Measurements from ENCODE around the gene RAD51B. TPM values are rescaled to one million over a fixed set of nuclear protein-coding genes. Genes with fewer than 3 reads are reported as not detected.

RAD51B gene
- total RNA-seq, 4 donors from 2014 or later = 14.0 to 16.4 (median 14.8) TPM

DNA sequence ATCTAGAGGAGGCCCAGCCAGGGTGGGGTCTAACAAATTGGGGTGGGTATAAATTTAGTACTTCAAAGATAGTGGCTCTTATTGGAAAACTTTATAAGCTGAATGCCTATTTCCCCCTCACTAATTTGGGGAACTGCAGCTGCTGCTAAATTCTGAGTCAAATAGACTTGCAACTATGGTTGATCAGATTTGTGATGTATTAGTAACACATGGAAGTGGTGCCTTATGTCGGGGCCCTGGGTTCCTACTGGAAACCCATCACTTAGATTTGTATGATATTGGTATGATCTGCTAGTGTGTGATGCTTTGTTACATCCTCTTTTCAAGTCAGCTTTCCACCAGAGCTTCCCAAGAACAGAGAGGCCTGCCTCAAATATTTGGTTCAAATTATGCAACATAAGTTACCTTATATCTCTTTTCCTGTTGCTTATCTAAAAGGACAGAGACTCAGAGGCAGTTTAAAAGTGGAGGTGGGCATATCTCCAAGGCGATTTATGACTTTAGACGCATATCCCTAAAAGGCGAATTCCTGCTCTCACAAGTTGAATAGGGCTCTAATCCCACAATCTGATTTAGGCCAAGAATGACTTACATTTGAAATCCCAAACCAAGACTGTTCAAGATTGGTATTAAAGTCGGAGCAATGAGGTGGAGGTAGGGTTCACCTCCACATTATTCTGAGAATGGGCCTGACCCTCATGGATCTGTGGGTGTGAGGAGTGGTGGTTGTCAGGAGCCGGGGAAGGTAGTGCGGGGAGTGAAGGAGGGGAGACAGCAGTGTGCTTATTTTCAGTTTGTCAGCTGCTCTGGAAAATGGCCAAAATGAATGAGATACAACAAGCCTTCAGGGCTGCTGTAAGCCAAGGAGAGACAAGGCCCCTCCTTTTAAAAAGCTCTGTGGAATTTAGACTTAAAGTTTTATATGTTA is 425.8 kb downstream of the RAD51B start:
- Histone ChIP-seq H3K36me3 (no peaks in the 10 kb centered on the region), H3K27ac (peak overlapping the region; percentile 64 to 84 (median 75)), H3K9me3 (no peaks in the 10 kb centered on the region), H3K27me3 (no peaks in the 10 kb centered on the region), H3K4me3 (replicated peaks in 1 of 3) (no peak overlapping the region), H3K4me1 (peaks cover 23 to 64% of the 10 kb centered on the region in 2 donors)
- no peak for DNase-seq
- intact Hi-C loops (cut with DNase I) = loop anchor here (5.0 kb wide), 2 partner anchors 547 to 572 kb away; partner anchors contain the start of gene ZFP36L1
- WGBS, 2 donors = 76 to 77% methylated on average over 7 of the region's 7 CpGs
- TF ChIP-seq, protein P1, sequence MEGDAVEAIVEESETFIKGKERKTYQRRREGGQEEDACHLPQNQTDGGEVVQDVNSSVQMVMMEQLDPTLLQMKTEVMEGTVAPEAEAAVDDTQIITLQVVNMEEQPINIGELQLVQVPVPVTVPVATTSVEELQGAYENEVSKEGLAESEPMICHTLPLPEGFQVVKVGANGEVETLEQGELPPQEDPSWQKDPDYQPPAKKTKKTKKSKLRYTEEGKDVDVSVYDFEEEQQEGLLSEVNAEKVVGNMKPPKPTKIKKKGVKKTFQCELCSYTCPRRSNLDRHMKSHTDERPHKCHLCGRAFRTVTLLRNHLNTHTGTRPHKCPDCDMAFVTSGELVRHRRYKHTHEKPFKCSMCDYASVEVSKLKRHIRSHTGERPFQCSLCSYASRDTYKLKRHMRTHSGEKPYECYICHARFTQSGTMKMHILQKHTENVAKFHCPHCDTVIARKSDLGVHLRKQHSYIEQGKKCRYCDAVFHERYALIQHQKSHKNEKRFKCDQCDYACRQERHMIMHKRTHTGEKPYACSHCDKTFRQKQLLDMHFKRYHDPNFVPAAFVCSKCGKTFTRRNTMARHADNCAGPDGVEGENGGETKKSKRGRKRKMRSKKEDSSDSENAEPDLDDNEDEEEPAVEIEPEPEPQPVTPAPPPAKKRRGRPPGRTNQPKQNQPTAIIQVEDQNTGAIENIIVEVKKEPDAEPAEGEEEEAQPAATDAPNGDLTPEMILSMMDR (IDR thresholded peaks at IDR 0.05) = no peak
- no peak for TF ChIP-seq POLR2A (IDR thresholded peaks at IDR 0.05)

DNA sequence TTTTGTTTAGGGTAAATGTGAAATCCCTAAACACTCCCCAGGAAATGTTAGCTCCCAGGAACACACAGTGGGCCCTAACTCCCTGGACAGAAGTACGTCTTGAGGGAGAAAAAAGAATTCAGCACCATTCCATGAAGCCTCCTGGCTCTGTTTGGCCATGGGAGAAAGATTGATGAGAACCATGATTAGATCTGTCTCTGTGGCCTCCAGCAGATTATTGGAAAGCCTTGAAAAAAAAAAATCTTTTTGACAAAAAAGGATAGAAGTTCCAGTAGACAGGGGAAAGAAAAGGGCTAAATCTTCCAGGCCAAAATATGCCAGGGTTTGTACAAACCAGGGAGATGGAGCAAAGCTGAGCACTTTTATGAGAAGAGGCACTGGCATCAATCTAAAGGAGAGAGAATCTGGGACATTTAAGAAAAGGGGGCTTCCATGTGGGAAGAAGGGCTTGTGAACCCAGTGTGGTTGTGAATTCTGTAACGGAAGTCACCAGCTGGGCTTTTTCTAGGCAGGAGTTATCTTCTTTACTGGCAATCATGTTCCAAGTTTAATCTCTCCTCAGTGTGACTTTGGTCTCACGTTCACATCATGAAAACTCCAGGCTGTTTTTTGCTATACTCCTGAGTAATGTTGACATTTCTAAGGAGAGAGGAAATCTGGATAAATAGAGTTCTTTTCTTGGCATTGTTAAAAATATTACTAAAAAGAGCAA is 426.7 kb downstream of the RAD51B start:
- intact Hi-C loops (cut with DNase I) = loop anchor here (5.0 kb wide), 2 partner anchors 546 to 571 kb away; partner anchors contain the start of gene ZFP36L1
- Histone ChIP-seq H3K27ac (peak overlapping the region; percentile 64 to 84 (median 75)), H3K27me3 (no peaks in the 10 kb centered on the region), H3K4me3 (replicated peaks in 1 of 3) (no peak overlapping the region), H3K4me1 (peaks cover 32 to 69% of the 10 kb centered on the region in 2 donors), H3K36me3 (no peaks in the 10 kb centered on the region), H3K9me3 (no peaks in the 10 kb centered on the region)
- DNase-seq = no peak
- 40 to 53% methylated on average over 3 of the region's 3 CpGs for whole genome bisulfite sequencing, 2 donors
- TF ChIP-seq, protein P1 (IDR thresholded peaks at IDR 0.05) = no peak
- no peak for TF ChIP-seq POLR2A (IDR thresholded peaks at IDR 0.05)

DNA sequence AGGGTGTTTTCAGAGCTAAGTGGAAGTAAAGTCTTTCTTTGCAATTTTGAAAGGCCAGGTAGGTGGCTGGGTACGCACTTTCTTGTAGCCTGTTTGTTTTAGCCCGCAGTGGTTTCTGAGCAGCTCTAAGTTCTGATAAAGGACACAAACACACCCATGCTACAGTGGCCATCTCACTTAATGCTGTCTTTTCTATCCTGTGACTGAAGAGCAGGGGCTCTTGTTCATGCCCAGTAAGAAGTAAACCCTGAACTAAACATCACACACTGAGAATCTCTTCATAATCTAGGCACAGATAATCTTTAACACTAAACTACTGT is 427.2 kb downstream of the RAD51B start:
- intact Hi-C loops (cut with DNase I) = loop anchor here (5.0 kb wide), 2 partner anchors 546 to 571 kb away; partner anchors contain the start of gene ZFP36L1
- Histone ChIP-seq H3K4me1 (peaks cover 32 to 74% of the 10 kb centered on the region in 2 donors), H3K27me3 (no peaks in the 10 kb centered on the region), H3K36me3 (no peaks in the 10 kb centered on the region), H3K9me3 (no peaks in the 10 kb centered on the region), H3K4me3 (replicated peaks in 1 of 3) (no peak overlapping the region), H3K27ac (peak overlapping the region; percentile 64 to 84 (median 75))
- 21 to 28% methylated on average over 2 of the region's 2 CpGs for WGBS, 2 donors
- TF ChIP-seq, protein P1 (IDR thresholded peaks at IDR 0.05) = no peak
- TF ChIP-seq POLR2A (IDR thresholded peaks at IDR 0.05) = no peak
- peak; percentile 35 to 41 for DNase-seq

DNA sequence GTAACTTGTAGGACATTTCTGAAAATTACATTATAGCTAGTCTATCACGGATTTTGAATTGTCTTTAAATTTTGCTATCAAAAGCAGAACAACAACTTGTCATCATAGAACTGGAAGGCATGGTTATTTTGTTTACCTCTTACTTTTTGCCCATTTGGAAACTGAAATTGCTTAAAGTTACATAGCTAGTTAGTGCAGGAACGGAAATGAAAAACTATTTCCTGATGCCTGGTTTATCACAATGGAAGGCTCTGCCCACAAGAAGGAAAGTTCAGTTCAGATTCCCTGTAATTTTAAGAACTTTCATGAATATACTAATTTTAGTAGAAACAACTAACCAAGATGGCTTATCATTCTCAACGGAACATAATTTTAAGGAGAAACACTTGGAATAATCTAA is 427.7 kb downstream of the RAD51B start:
- Histone ChIP-seq H3K4me3 (replicated peaks in 1 of 3) (no peak overlapping the region), H3K36me3 (no peaks in the 10 kb centered on the region), H3K9me3 (no peaks in the 10 kb centered on the region), H3K27me3 (no peaks in the 10 kb centered on the region), H3K4me1 (peaks cover 32 to 79% of the 10 kb centered on the region in 2 donors), H3K27ac (peak overlapping the region; percentile 64 to 84 (median 75))
- intact Hi-C loops (cut with DNase I) = loop anchor here (5.0 kb wide), 2 partner anchors 545 to 570 kb away; partner anchors contain the start of gene ZFP36L1
- DNase-seq = no peak
- WGBS, 2 donors = 77% methylated on average over 3 of the region's 3 CpGs
- no peak for TF ChIP-seq POLR2A (IDR thresholded peaks at IDR 0.05)
- TF ChIP-seq, protein P1 (IDR thresholded peaks at IDR 0.05) = no peak

Measured in thyroid gland (tissue), 4 donors.